Thoracic aorta (tissue), 2 donors: ENCODE data around the gene IL36RN. TPM values are rescaled to one million over a fixed set of nuclear protein-coding genes. Genes with fewer than 3 reads are reported as not detected.

Source experiments
- ATAC-seq: fragments of 150-250 bp; one replicate; pipeline ENCODE4 v1.8.0; 2017; ENCODE audit warnings: low read depth; ENCODE audit not compliant: insufficient number of reproducible peaks, low FRiP score
- DNase-seq: peaks from one replicate; pipeline ENCODE4 v3.0.0-alpha.2; 2020; ENCODE audit warnings: low spot score
- H3K27ac ChIP-seq, 2 donors: fragments of 200-600 bp; sonication (generic); 1 replicate in 1 of 2; 2 replicates in 1 of 2; pipeline ENCODE4 v1.5.1; 2016; ENCODE audit warnings: mild to moderate bottlenecking in 2 of 2, moderate library complexity in 2 of 2
- H3K27me3 ChIP-seq: fragments of 200-600 bp; sonication (generic); replicated peaks from 2 replicates; pipeline ENCODE4 v1.6.0; 2016; ENCODE audit warnings: mild to moderate bottlenecking; ENCODE audit not compliant: insufficient read depth
- H3K36me3 ChIP-seq: fragments of 200-600 bp; sonication (generic); one replicate; pipeline ENCODE4 v1.5.1; 2016
- H3K4me1 ChIP-seq, 2 donors: fragments of 200-600 bp; sonication (generic); 1 replicate in 1 of 2; 2 replicates in 1 of 2; pipeline versions ENCODE4 v1.5.1 to v1.6.0; 2016; ENCODE audit warnings: low read depth in 2 of 2, mild to moderate bottlenecking in 1 of 2; ENCODE audit not compliant: control insufficient read depth in 1 of 2
- H3K4me3 ChIP-seq: fragments of 200-600 bp; sonication (generic); 2 replicates; pipeline ENCODE4 v1.5.1; 2016; ENCODE audit warnings: mild to moderate bottlenecking
- H3K9me3 ChIP-seq: fragments of 200-600 bp; sonication (generic); 2 replicates; pipeline ENCODE4 v1.5.1; 2016
- CTCF ChIP-seq: fragments of 200-600 bp; sonication (generic); IDR thresholded peaks from one replicate; pipeline ENCODE4 v1.5.1; 2019; ENCODE audit warnings: antibody characterized with exemption
- total RNA-seq, 2 donors: library from RNA; depleted of rRNA; stranded (reverse); fragments of >200 nt; gene quantifications; one replicate each; pipeline versions ENCODE4 v1.1.0 to v1.2.3, GENCODE V29; 2016

Gene IL36RN
- total RNA-seq, 2 donors from 2014 or later: not detected

- H3K36me3 ChIP-seq: no peaks in the 10 kb centered on the region
- TF ChIP-seq CTCF: no peak
- DNase-seq (no peak), ATAC-seq (no peak)
- no peaks in the 10 kb centered on the region for H3K27me3 ChIP-seq
- H3K27ac ChIP-seq: no peak overlapping the region
- H3K4me1 ChIP-seq: no peaks in the 10 kb centered on the region
- no peaks in the 10 kb centered on the region for H3K9me3 ChIP-seq
- H3K4me3 ChIP-seq: no peak overlapping the region
Observed at GRCh38 chr2:113032737-113033136, 26.3 kb upstream of the IL36RN start.

GRCh38 chr2:113034016-113034415, 25.0 kb upstream of the IL36RN start:
- no peaks in the 10 kb centered on the region for H3K4me1 ChIP-seq
- DNase-seq (no peak), ATAC-seq (no peak)
- no peak overlapping the region for H3K4me3 ChIP-seq
- no peak for TF ChIP-seq CTCF
- H3K27ac ChIP-seq: no peak overlapping the region
- H3K27me3 ChIP-seq: no peaks in the 10 kb centered on the region
- no peaks in the 10 kb centered on the region for H3K9me3 ChIP-seq
- H3K36me3 ChIP-seq: no peaks in the 10 kb centered on the region

GRCh38 chr2:113036763-113037162, 22.2 kb upstream of the IL36RN start:
- Histone ChIP-seq H3K27me3 (no peaks in the 10 kb centered on the region), H3K9me3 (no peaks in the 10 kb centered on the region), H3K36me3 (no peaks in the 10 kb centered on the region), H3K4me1 (no peaks in the 10 kb centered on the region), H3K4me3 (no peak overlapping the region), H3K27ac (no peak overlapping the region)
- no peak for TF ChIP-seq CTCF
- DNase-seq: no peak
- no peak for ATAC-seq

- Histone ChIP-seq H3K27ac (no peak overlapping the region), H3K9me3 (no peaks in the 10 kb centered on the region), H3K4me3 (no peak overlapping the region), H3K4me1 (no peaks in the 10 kb centered on the region), H3K36me3 (no peaks in the 10 kb centered on the region), H3K27me3 (no peaks in the 10 kb centered on the region)
- DNase-seq (no peak), ATAC-seq (no peak)
- TF ChIP-seq CTCF: no peak
Observed at GRCh38 chr2:113038291-113038690, 20.7 kb upstream of the IL36RN start.

- H3K27me3 ChIP-seq: no peaks in the 10 kb centered on the region
- no peaks in the 10 kb centered on the region for H3K4me1 ChIP-seq
- H3K9me3 ChIP-seq: no peaks in the 10 kb centered on the region
- H3K4me3 ChIP-seq: no peak overlapping the region
- no peaks in the 10 kb centered on the region for H3K36me3 ChIP-seq
- ATAC-seq (no peak), DNase-seq (no peak)
- no peak overlapping the region for H3K27ac ChIP-seq
- TF ChIP-seq CTCF: no peak
Observed at GRCh38 chr2:113039158-113039557, 19.8 kb upstream of the IL36RN start.
